SK-N-SH (cell line): ENCODE data around the gene ISCA2. TPM values are rescaled to one million over a fixed set of nuclear protein-coding genes. Genes with fewer than 3 reads are reported as not detected.

Experiments used
- CTCF ChIA-PET: fragments of 300-600, 350-600 bp; formaldehyde crosslinking; extraction: SDS; loops from one replicate; lab custom pipeline; 2021; lab: Yijun Ruan, JAX
- POLR2A ChIA-PET: fragments of 350-600 bp; sonication (Branson Sonifier 250); formaldehyde crosslinking; extraction: SDS; loops from one replicate; lab custom pipeline; 2020; ENCODE audit warnings: antibody characterized with exemption, inconsistent platforms; lab: Yijun Ruan, JAX
- DNase-seq: peaks from one replicate; pipeline ENCODE4 v3.0.0; 2012
- H2AFZ ChIP-seq: fragments of 200-600 bp; sonication (generic); 2 replicates; pipeline ENCODE4 v1.8.1; 2016; ENCODE audit warnings: antibody characterized with exemption, mild to moderate bottlenecking, low read depth
- H3F3A ChIP-seq: fragments of 200-600 bp; sonication (generic); replicated peaks from 2 replicates; pipeline ENCODE3; 2016; ENCODE audit warnings: antibody characterized with exemption, mild to moderate bottlenecking; ENCODE audit not compliant: insufficient read depth
- H3K27ac ChIP-seq, 2 experiments: fragments of 200-500 bp in 1 of 2; fragments of 200-600 bp in 1 of 2; sonication (Bioruptor generic) in 1 of 2; sonication (generic), shearing (Covaris generic) in 1 of 2; 2 replicates each; pipeline versions ENCODE4 v1.5.1 to v1.6.1; 2014 to 2016; ENCODE audit warnings: low read depth in 2 of 2, inconsistent platforms in 1 of 2, low read length in 1 of 2, mild to moderate bottlenecking in 1 of 2, mixed read lengths in 1 of 2
- H3K27me3 ChIP-seq: fragments of 200-600 bp; sonication (generic), shearing (Covaris generic); 2 replicates; pipeline ENCODE4 v1.6.1; 2016; ENCODE audit warnings: mixed run types; ENCODE audit not compliant: insufficient read depth
- H3K36me3 ChIP-seq, 2 experiments: fragments of 200-500 bp in 1 of 2; fragments of 200-600 bp in 1 of 2; sonication (Bioruptor generic) in 1 of 2; sonication (generic) in 1 of 2; replicated peaks in 1 of 2; 2 replicates each; pipeline versions ENCODE3 to v1.5.1; 2014 to 2016; ENCODE audit warnings: low read length in 1 of 2, mild to moderate bottlenecking in 1 of 2; ENCODE audit not compliant: insufficient read depth in 2 of 2, control insufficient read depth in 1 of 2
- H3K4me1 ChIP-seq, 2 experiments: fragments of 200-500 bp in 1 of 2; fragments of 200-600 bp in 1 of 2; sonication (Bioruptor generic) in 1 of 2; sonication (generic), shearing (Covaris generic) in 1 of 2; 2 replicates each; pipeline versions ENCODE4 v1.5.1 to v1.6.1; 2014 to 2016; ENCODE audit warnings: low read depth in 1 of 2, low read length in 1 of 2, mixed run types in 1 of 2; ENCODE audit not compliant: insufficient read depth in 2 of 2, control insufficient read depth in 1 of 2
- H3K4me2 ChIP-seq: fragments of 200-600 bp; sonication (generic), shearing (Covaris generic); 2 replicates; pipeline ENCODE4 v1.6.1; 2017; ENCODE audit warnings: mixed run types
- H3K4me3 ChIP-seq, 2 experiments: fragments of 200-500 bp in 1 of 2; fragments of 200-600 bp in 1 of 2; sonication (Bioruptor generic) in 1 of 2; sonication (generic), shearing (Covaris generic) in 1 of 2; 2 replicates each; pipeline versions ENCODE4 v1.5.1 to v1.8.1; 2014 to 2016; ENCODE audit warnings: low read depth in 2 of 2, inconsistent platforms in 1 of 2, low read length in 1 of 2, mild to moderate bottlenecking in 1 of 2, mixed read lengths in 1 of 2, moderate library complexity in 1 of 2
- H3K79me2 ChIP-seq: fragments of 200-600 bp; sonication (generic); 2 replicates; pipeline ENCODE4 v1.8.1; 2017; ENCODE audit warnings: mild to moderate bottlenecking; ENCODE audit not compliant: insufficient read depth
- H3K9ac ChIP-seq: fragments of 200-600 bp; sonication (generic); 2 replicates; pipeline ENCODE4 v1.6.1; 2017; ENCODE audit warnings: mixed run types
- H3K9me2 ChIP-seq: fragments of 200-600 bp; sonication (generic); 2 replicates; pipeline ENCODE4 v1.6.1; 2017; ENCODE audit warnings: mixed run types
- H3K9me3 ChIP-seq: fragments of 200-600 bp; sonication (generic); 2 replicates; pipeline ENCODE4 v1.6.1; 2017; ENCODE audit warnings: mixed run types, mild to moderate bottlenecking, moderate library complexity
- H4K20me1 ChIP-seq: fragments of 200-600 bp; sonication (generic); 2 replicates; pipeline ENCODE4 v1.6.1; 2017; ENCODE audit warnings: mild to moderate bottlenecking, mixed run types; ENCODE audit not compliant: insufficient read depth
- ELF1 ChIP-seq: IDR thresholded peaks from 2 replicates; pipeline ENCODE4 v1.4.0; 2012
- FOXJ3 ChIP-seq: sonication (generic); formaldehyde crosslinking; IDR thresholded peaks from 2 replicates; pipeline ENCODE4 v1.5.1; 2020; ENCODE audit warnings: mild to moderate bottlenecking, missing genetic modification reagents
- FOXM1 ChIP-seq: IDR thresholded peaks from 2 replicates; pipeline ENCODE4 v1.4.0; 2012; ENCODE audit warnings: low read depth, mild to moderate bottlenecking
- GATA2 ChIP-seq: sonication (generic); formaldehyde crosslinking; IDR thresholded peaks from 2 replicates; pipeline ENCODE4 v1.5.0; 2020; ENCODE audit warnings: mild to moderate bottlenecking, missing genetic modification reagents
- JUND ChIP-seq: IDR thresholded peaks from 2 replicates; pipeline ENCODE4 v1.4.0; 2012
- MXI1 ChIP-seq: IDR thresholded peaks from 2 replicates; pipeline ENCODE4 v1.6.1; 2012; ENCODE audit warnings: mild to moderate bottlenecking, low read depth, low read length, improper control_type of control experiment
- RAD21 ChIP-seq: IDR thresholded peaks from 2 replicates; pipeline ENCODE4 v1.6.1; 2012; ENCODE audit warnings: mild to moderate bottlenecking, low read length
- RCOR1 ChIP-seq: fragments of 150-350 bp; IDR thresholded peaks from 2 replicates; pipeline ENCODE4 v1.6.1; 2017; ENCODE audit warnings: antibody characterized with exemption, low read length
- RFX5 ChIP-seq: IDR thresholded peaks from 2 replicates; pipeline ENCODE4 v1.6.1; 2012; ENCODE audit warnings: mild to moderate bottlenecking, improper control_type of control experiment, low read length
- RXRA ChIP-seq: IDR thresholded peaks from 2 replicates; pipeline ENCODE4 v1.4.0; 2012; ENCODE audit warnings: low read depth, mild to moderate bottlenecking, borderline replicate concordance
- SIN3A ChIP-seq: IDR thresholded peaks from 2 replicates; pipeline ENCODE4 v1.6.1; 2012; ENCODE audit warnings: low read depth, mild to moderate bottlenecking, low read length, moderate library complexity, borderline replicate concordance
- TCF12 ChIP-seq: IDR thresholded peaks from 2 replicates; pipeline ENCODE4 v1.4.0; 2012
- TEAD4 ChIP-seq: IDR thresholded peaks from 2 replicates; pipeline ENCODE4 v1.4.0; 2012; ENCODE audit warnings: mild to moderate bottlenecking, borderline replicate concordance; ENCODE audit not compliant: insufficient read depth
- YY1 ChIP-seq: IDR thresholded peaks from 2 replicates; pipeline ENCODE4 v1.4.0; 2012; ENCODE audit warnings: low read depth, mild to moderate bottlenecking
- WGBS: methylation state at CpG from one replicate; pipeline ENCODE4 v1.1.6; 2017; ENCODE audit warnings: low lambda C conversion rate; 5-methylcytosine and 5-hydroxymethylcytosine counted together
- polyA plus RNA-seq, 3 experiments: library from polyadenylated mRNA; depleted of rRNA; stranded (reverse); fragments of >200 nt; gene quantifications; 2 replicates each; pipeline ENCODE4 v1.2.3, GENCODE V29; 2012
- TF ChIP-seq, protein P1 (sequence below): IDR thresholded peaks from 2 replicates; pipeline ENCODE4 v1.4.0; 2012; ENCODE audit warnings: low read depth
- TF ChIP-seq, protein P2 (sequence below): IDR thresholded peaks from 2 replicates; pipeline ENCODE4 v1.6.1; 2012; ENCODE audit warnings: mild to moderate bottlenecking, low read depth, low read length, moderate library complexity
- TF ChIP-seq, protein P3 (sequence below): fragments of 200-600 bp; sonication (generic); IDR thresholded peaks from 2 replicates; pipeline ENCODE4 v1.6.1; 2017; ENCODE audit warnings: antibody characterized with exemption, mild to moderate bottlenecking, moderate library complexity

Gene ISCA2
- polyA plus RNA-seq, 1 of the 3 experiments (the other 2 are of a cell fraction): 51.9 TPM

DNA sequence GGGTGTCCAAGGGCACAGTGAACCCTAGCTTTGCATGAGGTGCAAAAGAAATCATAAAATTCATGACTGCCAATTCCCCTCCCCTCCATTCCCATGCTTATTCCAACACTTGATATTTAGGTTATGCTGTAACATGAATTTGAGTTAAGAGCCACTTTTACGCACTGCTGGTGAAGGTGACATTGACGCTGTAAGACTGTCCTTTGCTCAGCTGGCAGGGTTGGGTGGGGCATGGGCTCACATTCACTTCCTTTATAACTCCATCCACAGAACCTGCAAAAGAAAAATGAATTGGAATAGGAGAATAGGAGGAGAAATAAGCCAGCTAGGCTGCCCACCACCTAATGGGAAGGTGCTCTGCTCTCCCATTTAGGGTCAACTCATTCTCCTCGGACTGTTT, 7.4 kb upstream of the ISCA2 start:
- H3K27me3 ChIP-seq: no peaks in the 10 kb centered on the region
- H3K4me3 ChIP-seq: no peak overlapping the region
- H3K4me1 ChIP-seq: peaks cover 0 to 10% of the 10 kb centered on the region in 2 experiments; a peak in 1 of 4 replicates
- peaks cover 23% of the 10 kb centered on the region for H3F3A ChIP-seq
- no peak overlapping the region for H2AFZ ChIP-seq
- no peaks in the 10 kb centered on the region for H3K9me2 ChIP-seq
- H3K36me3 ChIP-seq: peaks cover 27 to 32% of the 10 kb centered on the region in 2 experiments
- no peak overlapping the region for H3K9ac ChIP-seq
- H3K79me2 ChIP-seq: peaks cover 26% of the 10 kb centered on the region
- no peak overlapping the region for H3K4me2 ChIP-seq
- 91% methylated on average over 3 of the region's 3 CpGs for WGBS
- H4K20me1 ChIP-seq: no peaks in the 10 kb centered on the region
- CTCF ChIA-PET: interaction anchor here (0.6 to 1.9 kb wide), 6 partner anchors 15 to 183 kb away, joined by 3 to 9 read pairs (median 3); no protein-coding TSS in a partner anchor
- TF ChIP-seq JUND (no peak), TEAD4 (no peak), FOXJ3 (CRISPR knock-in tag) (no peak), RXRA (no peak), SIN3A (no peak), GATA2 (CRISPR knock-in tag) (no peak), MXI1 (no peak), RAD21 (no peak), RCOR1 (no peak), FOXM1 (no peak), ELF1 (no peak), RFX5 (no peak), YY1 (no peak), TCF12 (no peak)
- TF ChIP-seq, protein P1, sequence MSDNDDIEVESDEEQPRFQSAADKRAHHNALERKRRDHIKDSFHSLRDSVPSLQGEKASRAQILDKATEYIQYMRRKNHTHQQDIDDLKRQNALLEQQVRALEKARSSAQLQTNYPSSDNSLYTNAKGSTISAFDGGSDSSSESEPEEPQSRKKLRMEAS: no peak
- TF ChIP-seq, protein P2, sequence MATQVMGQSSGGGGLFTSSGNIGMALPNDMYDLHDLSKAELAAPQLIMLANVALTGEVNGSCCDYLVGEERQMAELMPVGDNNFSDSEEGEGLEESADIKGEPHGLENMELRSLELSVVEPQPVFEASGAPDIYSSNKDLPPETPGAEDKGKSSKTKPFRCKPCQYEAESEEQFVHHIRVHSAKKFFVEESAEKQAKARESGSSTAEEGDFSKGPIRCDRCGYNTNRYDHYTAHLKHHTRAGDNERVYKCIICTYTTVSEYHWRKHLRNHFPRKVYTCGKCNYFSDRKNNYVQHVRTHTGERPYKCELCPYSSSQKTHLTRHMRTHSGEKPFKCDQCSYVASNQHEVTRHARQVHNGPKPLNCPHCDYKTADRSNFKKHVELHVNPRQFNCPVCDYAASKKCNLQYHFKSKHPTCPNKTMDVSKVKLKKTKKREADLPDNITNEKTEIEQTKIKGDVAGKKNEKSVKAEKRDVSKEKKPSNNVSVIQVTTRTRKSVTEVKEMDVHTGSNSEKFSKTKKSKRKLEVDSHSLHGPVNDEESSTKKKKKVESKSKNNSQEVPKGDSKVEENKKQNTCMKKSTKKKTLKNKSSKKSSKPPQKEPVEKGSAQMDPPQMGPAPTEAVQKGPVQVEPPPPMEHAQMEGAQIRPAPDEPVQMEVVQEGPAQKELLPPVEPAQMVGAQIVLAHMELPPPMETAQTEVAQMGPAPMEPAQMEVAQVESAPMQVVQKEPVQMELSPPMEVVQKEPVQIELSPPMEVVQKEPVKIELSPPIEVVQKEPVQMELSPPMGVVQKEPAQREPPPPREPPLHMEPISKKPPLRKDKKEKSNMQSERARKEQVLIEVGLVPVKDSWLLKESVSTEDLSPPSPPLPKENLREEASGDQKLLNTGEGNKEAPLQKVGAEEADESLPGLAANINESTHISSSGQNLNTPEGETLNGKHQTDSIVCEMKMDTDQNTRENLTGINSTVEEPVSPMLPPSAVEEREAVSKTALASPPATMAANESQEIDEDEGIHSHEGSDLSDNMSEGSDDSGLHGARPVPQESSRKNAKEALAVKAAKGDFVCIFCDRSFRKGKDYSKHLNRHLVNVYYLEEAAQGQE: no peak
- TF ChIP-seq, protein P3, sequence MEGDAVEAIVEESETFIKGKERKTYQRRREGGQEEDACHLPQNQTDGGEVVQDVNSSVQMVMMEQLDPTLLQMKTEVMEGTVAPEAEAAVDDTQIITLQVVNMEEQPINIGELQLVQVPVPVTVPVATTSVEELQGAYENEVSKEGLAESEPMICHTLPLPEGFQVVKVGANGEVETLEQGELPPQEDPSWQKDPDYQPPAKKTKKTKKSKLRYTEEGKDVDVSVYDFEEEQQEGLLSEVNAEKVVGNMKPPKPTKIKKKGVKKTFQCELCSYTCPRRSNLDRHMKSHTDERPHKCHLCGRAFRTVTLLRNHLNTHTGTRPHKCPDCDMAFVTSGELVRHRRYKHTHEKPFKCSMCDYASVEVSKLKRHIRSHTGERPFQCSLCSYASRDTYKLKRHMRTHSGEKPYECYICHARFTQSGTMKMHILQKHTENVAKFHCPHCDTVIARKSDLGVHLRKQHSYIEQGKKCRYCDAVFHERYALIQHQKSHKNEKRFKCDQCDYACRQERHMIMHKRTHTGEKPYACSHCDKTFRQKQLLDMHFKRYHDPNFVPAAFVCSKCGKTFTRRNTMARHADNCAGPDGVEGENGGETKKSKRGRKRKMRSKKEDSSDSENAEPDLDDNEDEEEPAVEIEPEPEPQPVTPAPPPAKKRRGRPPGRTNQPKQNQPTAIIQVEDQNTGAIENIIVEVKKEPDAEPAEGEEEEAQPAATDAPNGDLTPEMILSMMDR: no peak
- TF ChIP-seq, all 33 proteins: peak for 0
- POLR2A ChIA-PET: no interaction called here
- Histone ChIP-seq H3K9me3 (no peaks in the 10 kb centered on the region), H3K27ac (no peak overlapping the region)
- DNase-seq: no peak
